D721Med (cell line): ENCODE data around the gene AGFG2.
A peak's percentile ranks its signal among the peaks of the same experiment; 100 is the strongest.

ENCODE experiments used
- DNase-seq: peaks from one replicate; pipeline ENCODE4 v3.0.0; 2011; ENCODE audit warnings: low spot score; ENCODE audit not compliant: insufficient read length
- FAIRE-seq: peaks from 2 replicates; lab custom pipeline; 2011; peaks lifted over from hg19 to GRCh38; lab: Jason Lieb, UNC
- CTCF ChIP-seq: IDR thresholded peaks from 2 replicates; pipeline ENCODE4 v1.5.1; 2012; ENCODE audit warnings: mild to moderate bottlenecking, control low read depth; ENCODE audit not compliant: insufficient read depth; ENCODE audit errors: missing control alignments

The AGFG2 gene

DNA sequence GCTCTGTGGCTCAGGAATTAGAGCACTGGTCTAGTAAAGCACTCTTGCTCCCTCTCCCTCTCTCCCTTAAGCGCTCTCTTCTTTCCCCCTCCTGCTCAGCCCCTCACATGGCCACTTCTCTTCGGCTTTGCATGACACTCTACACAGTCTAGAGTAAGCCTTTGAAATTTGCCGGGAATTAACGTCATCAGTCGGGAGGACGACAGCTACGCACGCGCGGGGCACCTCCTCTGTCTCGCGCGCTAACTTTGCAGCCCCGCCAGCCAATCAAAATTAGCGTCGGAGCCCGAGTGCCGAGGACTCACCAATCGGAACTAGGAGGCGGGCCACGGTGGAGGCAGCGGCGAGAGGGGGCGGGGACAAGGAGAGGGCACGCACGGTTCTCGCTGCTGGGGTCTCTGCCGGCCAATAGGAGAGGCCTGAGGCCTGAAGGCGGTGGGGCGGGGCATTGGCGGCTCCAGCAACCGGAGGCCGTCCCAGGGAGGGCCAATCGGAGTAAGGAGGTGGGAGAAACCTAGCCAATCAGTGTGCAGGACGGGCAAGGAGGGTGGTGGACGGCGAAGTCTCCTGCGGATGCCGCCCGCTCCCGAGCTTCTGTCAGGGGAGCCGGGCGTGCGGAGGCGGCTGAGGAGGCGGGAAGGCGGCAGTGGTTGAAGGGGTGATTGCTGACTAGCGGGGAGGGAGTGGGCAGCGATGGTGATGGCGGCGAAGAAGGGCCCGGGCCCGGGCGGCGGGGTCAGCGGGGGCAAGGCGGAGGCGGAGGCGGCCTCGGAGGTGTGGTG lies at the start of gene AGFG2:
Gene AGFG2 (plus strand): TSS at position 550 of the 782 bp plus-strand sequence. CDS start 144 bp downstream, at position 694.
- peak; percentile 96 for DNase-seq
- no peak for TF ChIP-seq CTCF
- FAIRE-seq = no peak

DNA sequence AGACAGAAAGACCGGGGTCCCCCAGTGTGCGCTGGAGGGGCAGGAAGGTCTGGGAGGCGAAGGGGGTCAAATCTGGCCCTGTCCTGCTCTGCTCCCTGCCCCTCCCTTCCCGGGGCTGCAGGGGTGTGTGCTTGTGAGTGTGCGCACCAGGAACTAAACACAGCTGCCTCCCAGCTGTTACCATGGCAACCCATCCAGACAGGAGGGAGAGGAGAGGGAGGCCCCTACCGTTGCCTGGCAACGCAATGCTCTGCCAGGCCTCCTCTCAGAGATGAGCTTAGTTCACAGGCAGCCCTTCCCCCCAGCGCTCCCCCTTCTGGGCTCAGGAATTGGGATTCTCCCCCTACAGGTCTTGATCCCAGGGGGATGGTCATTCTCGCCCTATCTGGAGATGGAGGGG lies 49.2 kb upstream of the AGFG2 start:
- DNase-seq (peak; percentile 100), FAIRE-seq (no peak)
- no peak for TF ChIP-seq CTCF

- FAIRE-seq (no peak), DNase-seq (no peak)
- TF ChIP-seq CTCF = no peak
These were observed 48.4 kb upstream of the AGFG2 start for GRCh38 chr7:100490483-100491191.

DNA sequence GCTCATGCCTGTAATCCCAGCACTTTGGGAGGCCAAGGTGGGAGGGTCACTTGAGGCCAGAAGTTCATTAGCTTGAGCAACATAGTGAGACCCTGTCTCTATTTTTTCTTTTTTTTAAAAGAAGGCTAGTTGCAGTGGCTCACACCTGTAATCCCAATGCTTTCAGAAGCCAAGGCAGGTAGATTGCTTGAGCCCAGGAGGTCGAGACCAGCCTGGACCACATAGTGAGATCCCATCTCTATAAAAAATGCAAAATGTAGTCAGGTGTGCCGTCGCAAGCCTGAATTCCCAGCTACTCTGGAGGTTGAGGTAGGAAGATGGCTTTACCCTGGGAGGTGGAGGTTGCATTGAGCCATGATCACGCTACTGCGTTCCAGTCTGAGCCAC lies 47.8 kb upstream of the AGFG2 start:
- DNase-seq (no peak), FAIRE-seq (no peak)
- no peak for TF ChIP-seq CTCF

DNA sequence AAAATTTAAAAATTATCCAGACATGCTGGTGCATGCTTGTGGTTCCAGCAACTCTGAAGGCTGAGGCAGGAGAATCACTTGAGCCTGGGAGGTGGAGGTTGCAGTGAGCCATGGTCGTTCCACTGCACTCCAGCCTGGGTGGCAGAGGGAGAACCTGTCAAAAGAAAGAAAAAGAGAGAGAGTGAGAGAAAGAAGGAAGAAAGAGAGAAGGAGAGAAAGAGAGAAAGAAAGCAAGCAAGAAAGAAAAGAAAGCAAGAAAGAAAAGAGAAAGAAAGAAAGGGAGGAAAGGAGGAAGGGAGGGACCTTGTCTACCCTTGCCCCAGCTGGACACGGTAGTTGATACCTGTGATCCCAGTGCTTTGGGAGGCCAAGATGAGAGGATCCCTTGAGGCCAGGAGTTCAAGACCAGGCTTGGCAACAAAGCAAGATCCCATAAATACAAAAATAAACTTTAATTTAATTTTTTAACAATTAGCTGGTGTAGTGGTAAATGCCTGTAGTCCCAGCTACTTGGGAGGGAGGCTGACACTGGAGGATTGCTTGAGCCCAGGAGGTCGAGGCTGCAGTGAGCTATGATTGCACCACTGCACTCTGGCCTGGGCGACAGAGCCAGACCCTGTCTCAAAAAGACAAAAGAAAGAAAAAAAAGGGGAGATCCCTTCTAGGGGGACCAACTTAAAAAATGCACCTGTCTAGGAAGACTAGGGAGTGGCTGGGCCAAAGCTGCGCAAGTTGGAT lies 46.1 kb upstream of the AGFG2 start:
- FAIRE-seq = no peak
- no peak for TF ChIP-seq CTCF
- DNase-seq = no peak

DNA sequence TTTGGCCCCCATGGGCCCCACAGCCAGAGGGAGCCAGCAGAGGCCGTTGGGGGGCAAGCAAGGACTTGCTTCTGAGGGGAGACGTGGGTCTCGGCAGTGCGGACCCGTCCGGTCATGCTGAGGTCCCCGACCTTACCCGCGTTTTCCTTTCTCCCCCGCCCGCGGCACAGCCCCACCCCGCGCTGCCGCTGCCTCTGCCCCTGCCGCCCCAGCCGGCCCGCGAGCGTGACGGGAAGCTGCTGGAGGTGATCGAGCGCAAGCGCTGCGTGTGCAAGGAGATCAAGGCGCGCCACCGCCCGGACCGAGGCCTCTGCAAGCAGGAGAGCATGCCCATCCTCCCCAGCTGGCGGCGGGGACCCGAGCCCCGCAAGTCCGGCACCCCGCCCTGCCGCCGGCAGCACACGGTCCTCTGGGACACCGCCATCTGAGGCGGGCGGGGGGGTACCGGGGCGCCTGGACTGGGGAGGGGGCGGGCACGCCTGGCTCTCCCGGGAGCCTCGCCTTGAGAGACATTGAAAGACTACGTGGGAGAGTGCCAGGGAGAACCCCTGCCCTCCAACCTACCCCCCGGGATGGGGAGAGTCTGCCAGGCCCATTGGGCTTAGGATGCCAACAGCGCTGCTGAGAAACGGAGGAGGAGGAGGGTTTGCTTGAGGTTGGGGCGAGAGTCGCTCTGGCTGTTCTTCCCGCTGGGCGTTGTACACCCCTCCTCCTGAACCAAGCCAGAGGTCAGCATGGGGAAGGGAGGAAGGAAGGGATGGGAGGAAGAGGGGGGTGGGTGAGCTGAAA lies 45.3 kb upstream of the AGFG2 start:
- no peak for FAIRE-seq
- no peak for TF ChIP-seq CTCF
- no peak for DNase-seq
